GM12878 (cell line): ENCODE results near the gene TOMM22. TPM values are rescaled to one million over a fixed set of nuclear protein-coding genes. Genes with fewer than 3 reads are reported as not detected.

Experiments used
- ATAC-seq: fragments of 200-7000 bp; cut with Tn5 transposase; 3 replicates; pipeline ENCODE4 v1.9.1; 2020; ENCODE audit warnings: mild to moderate bottlenecking, moderate library complexity
- BruUV-seq: library from RNA; stranded (reverse); fragments of 400-500 nt; replicated peaks from 2 replicates; lab custom pipeline; 2021; lab: Mats Ljungman, UMichigan
- CTCF ChIA-PET: fragments of 300-600 bp; sonication (Branson Sonifier 250); formaldehyde crosslinking; extraction: SDS; loops from one replicate; lab custom pipeline; 2021; ENCODE audit warnings: inconsistent platforms; lab: Yijun Ruan, JAX
- POLR2A ChIA-PET: fragments of 350-600 bp; formaldehyde crosslinking; extraction: SDS; loops from one replicate; lab custom pipeline; 2021; ENCODE audit warnings: inconsistent platforms; lab: Charles Lee
- RAD21 ChIA-PET: fragments of 300-600 bp; sonication (Branson Sonifier 250); formaldehyde crosslinking; loops from one replicate; lab custom pipeline; 2023; ENCODE audit warnings: antibody characterized with exemption; ENCODE audit not compliant: unreplicated experiment; lab: Charles Lee
- SMC1A ChIA-PET: fragments of 300-600 bp; sonication (Branson Sonifier 250); formaldehyde crosslinking; loops from one replicate; lab custom pipeline; 2023; ENCODE audit not compliant: unreplicated experiment, uncharacterized antibody; lab: Charles Lee
- DNase-seq: peaks from one replicate; pipeline ENCODE4 v3.0.0-alpha.2; 2011; ENCODE audit warnings: low read depth, low spot score
- FAIRE-seq: peaks from 3 replicates; lab custom pipeline; 2011; peaks lifted over from hg19 to GRCh38; lab: Jason Lieb, UNC
- H2AFZ ChIP-seq: 2 replicates; pipeline ENCODE4 v1.6.0; 2011; ENCODE audit warnings: low read depth, low read length, control low read depth; ENCODE audit not compliant: control insufficient read depth
- H3K27ac ChIP-seq: 2 replicates; pipeline ENCODE4 v1.5.1; 2011; ENCODE audit warnings: control low read depth; ENCODE audit not compliant: control insufficient read depth, insufficient read depth
- H3K27me3 ChIP-seq, 2 experiments: replicated peaks in 1 of 2; 2 replicates each; pipeline versions ENCODE4 v1.6.0 to v1.6.1; 2011; ENCODE audit warnings: low read length in 1 of 2; ENCODE audit not compliant: control insufficient read depth in 2 of 2, insufficient read depth in 2 of 2
- H3K36me3 ChIP-seq, 2 experiments: 2 replicates each; pipeline ENCODE4 v1.5.1; 2011; ENCODE audit warnings: low read length in 1 of 2; ENCODE audit not compliant: control insufficient read depth in 2 of 2, insufficient read depth in 2 of 2
- H3K4me1 ChIP-seq: 2 replicates; pipeline ENCODE4 v1.6.1; 2011; ENCODE audit warnings: mild to moderate bottlenecking, low read length, moderate library complexity, mixed read lengths; ENCODE audit not compliant: control insufficient read depth, insufficient read depth
- H3K4me2 ChIP-seq: 2 replicates; pipeline ENCODE4 v1.6.0; 2011; ENCODE audit warnings: control low read depth; ENCODE audit not compliant: control insufficient read depth, insufficient read depth
- H3K4me3 ChIP-seq: fragments of 200-600 bp; sonication (generic); 2 replicates; pipeline ENCODE4 v1.5.1; 2016
- H3K79me2 ChIP-seq: 2 replicates; pipeline ENCODE4 v1.6.0; 2011; ENCODE audit warnings: low read length; ENCODE audit not compliant: control insufficient read depth, insufficient read depth
- H3K9ac ChIP-seq: 2 replicates; pipeline ENCODE4 v1.8.0; 2011; ENCODE audit warnings: low read length, control low read depth, mixed read lengths; ENCODE audit not compliant: control insufficient read depth, insufficient read depth
- H3K9me3 ChIP-seq: replicated peaks from 3 replicates; pipeline ENCODE4 v1.5.1; 2011; ENCODE audit warnings: mild to moderate bottlenecking, low read length; ENCODE audit not compliant: control insufficient read depth, insufficient read depth
- H4K20me1 ChIP-seq: 2 replicates; pipeline ENCODE4 v1.6.0; 2011; ENCODE audit not compliant: control insufficient read depth, insufficient read depth
- BHLHE40 ChIP-seq, 2 experiments: fragments of 450-650 bp in 1 of 2; IDR thresholded peaks; 2 replicates each; pipeline ENCODE4 v1.6.1; 2011 to 2017; ENCODE audit warnings: low read depth in 2 of 2, borderline replicate concordance in 1 of 2, improper control_type of control experiment in 1 of 2, low read length in 1 of 2, mild to moderate bottlenecking in 1 of 2
- EED ChIP-seq: sonication (generic); IDR thresholded peaks from 2 replicates; pipeline ENCODE4 v1.6.1; 2016; ENCODE audit warnings: antibody characterized with exemption, low read depth
- KDM1A ChIP-seq: fragments of 200-600 bp; sonication (generic); IDR thresholded peaks from 2 replicates; pipeline ENCODE4 v1.6.1; 2016; ENCODE audit warnings: borderline replicate concordance
- POLR2A ChIP-seq: IDR thresholded peaks from 2 replicates; pipeline ENCODE4 v1.6.1; 2011; ENCODE audit warnings: low read depth, mild to moderate bottlenecking, low read length
- RB1 ChIP-seq: fragments of 450-650 bp; formaldehyde crosslinking; IDR thresholded peaks from 2 replicates; pipeline ENCODE4 v1.6.1; 2017; ENCODE audit warnings: mild to moderate bottlenecking, borderline replicate concordance
- TCF12 ChIP-seq: IDR thresholded peaks from 2 replicates; pipeline ENCODE4 v1.6.1; 2011; ENCODE audit warnings: low read depth, mild to moderate bottlenecking, low read length
- WGBS: methylation state at CpG from one replicate; pipeline ENCODE4 v1.1.6; 2016; ENCODE audit warnings: low lambda C conversion rate; ENCODE audit not compliant: insufficient replicate concordance, insufficient coverage; ENCODE audit errors: missing lambda C conversion rate; 5-methylcytosine and 5-hydroxymethylcytosine counted together
- in situ Hi-C: fragments of 300-500 bp; cut with MboI; formaldehyde crosslinking; loops from 9 replicates; pipeline ENCODE4 v1.14.3; 2018; ENCODE audit warnings: mixed read lengths
- intact Hi-C: fragments of 100-400 bp; cut with micrococcal nuclease; formaldehyde crosslinking; loops from one replicate; pipeline ENCODE4 v1.14.2; 2022; ENCODE audit not compliant: unreplicated experiment
- polyA plus RNA-seq, 11 experiments: library from polyadenylated mRNA; depleted of rRNA in 4 of 11; unstranded in 6 of 11; stranded (reverse) in 5 of 11; fragments of >200 nt; fragmentation: Nextera tagmentation in 4 of 11; fragmentation: Illumina TruSeq in 1 of 11; extraction: Ambion mirVana in 4 of 11; extraction: Trizol in 1 of 11; gene quantifications; 1 replicate in 1 of 11; 2 replicates in 10 of 11; pipeline versions ENCODE4 v1.2.1 to v1.2.3, GENCODE V29; 2011 to 2016; ENCODE audit warnings: inconsistent platforms in 2 of 11, missing spikeins in 2 of 11, low read depth in 1 of 11
- total RNA-seq, 4 experiments: library from RNA; depleted of rRNA in 3 of 4; stranded (reverse); fragments of >200 nt in 3 of 4; fragmentation: Illumina TruSeq in 1 of 4; extraction: Trizol in 1 of 4; gene quantifications; 2 replicates each; pipeline versions ENCODE4 v1.2.1 to v1.2.3, GENCODE V29; 2013 to 2021
- TF ChIP-seq, protein P1 (sequence below): fragments of 450-650 bp; formaldehyde crosslinking; IDR thresholded peaks from 2 replicates; pipeline ENCODE4 v1.4.0; 2020; ENCODE audit warnings: mild to moderate bottlenecking, moderate library complexity

Gene TOMM22
- total and polyA plus RNA-seq, 10 of the 15 experiments (the other 5 are each of a cell fraction or from before 2014, with no cell fraction given) = 37.6 to 197 (median 94.9) TPM

DNA sequence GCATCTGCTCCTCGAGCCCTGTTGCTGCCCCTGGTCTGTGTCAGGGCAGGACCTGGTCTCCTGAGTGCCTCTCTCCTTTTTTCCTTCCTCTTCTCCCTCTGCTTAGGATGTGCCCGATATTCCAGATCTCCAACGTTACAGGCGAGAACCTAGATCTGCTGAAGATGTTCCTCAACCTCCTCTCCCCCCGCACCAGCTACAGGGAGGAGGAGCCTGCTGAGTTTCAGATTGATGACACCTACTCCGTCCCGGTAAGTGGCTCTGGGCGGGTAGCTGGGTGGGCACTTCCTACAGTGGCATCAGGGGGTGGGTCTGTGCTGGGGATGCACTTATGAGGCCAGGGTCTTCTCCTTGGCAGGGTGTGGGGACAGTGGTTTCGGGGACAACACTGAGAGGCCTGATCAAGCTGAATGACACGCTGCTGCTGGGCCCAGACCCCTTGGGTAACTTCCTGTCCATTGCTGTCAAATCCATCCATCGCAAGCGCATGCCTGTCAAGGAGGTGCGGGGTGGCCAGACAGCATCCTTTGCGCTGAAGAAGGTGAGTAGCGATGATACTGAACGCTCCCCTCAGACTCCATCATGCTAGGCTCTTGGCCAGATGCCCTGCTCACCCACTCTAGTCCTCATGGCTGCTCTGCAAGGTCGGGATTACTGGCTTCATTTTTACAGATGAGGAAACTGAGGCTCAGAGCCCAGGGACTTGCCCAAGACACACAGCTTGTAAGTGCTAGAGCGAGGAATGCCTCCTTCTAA lies 44.3 kb downstream of the TOMM22 start:
- H3K79me2 ChIP-seq = no peaks in the 10 kb centered on the region
- no peaks in the 10 kb centered on the region for H3K27me3 ChIP-seq
- TF ChIP-seq KDM1A (no peak), TCF12 (no peak), EED (no peak), RB1 (no peak), POLR2A (0 out of 2 replicates have a peak, but pooled peaks have one; percentile 4), BHLHE40 (IDR thresholded peaks at IDR 0.05; ENCODE audit: borderline replicate concordance in 1 of 2, low read depth in 2 of 2, low read length in 1 of 2) (no peak)
- TF ChIP-seq, protein P1, sequence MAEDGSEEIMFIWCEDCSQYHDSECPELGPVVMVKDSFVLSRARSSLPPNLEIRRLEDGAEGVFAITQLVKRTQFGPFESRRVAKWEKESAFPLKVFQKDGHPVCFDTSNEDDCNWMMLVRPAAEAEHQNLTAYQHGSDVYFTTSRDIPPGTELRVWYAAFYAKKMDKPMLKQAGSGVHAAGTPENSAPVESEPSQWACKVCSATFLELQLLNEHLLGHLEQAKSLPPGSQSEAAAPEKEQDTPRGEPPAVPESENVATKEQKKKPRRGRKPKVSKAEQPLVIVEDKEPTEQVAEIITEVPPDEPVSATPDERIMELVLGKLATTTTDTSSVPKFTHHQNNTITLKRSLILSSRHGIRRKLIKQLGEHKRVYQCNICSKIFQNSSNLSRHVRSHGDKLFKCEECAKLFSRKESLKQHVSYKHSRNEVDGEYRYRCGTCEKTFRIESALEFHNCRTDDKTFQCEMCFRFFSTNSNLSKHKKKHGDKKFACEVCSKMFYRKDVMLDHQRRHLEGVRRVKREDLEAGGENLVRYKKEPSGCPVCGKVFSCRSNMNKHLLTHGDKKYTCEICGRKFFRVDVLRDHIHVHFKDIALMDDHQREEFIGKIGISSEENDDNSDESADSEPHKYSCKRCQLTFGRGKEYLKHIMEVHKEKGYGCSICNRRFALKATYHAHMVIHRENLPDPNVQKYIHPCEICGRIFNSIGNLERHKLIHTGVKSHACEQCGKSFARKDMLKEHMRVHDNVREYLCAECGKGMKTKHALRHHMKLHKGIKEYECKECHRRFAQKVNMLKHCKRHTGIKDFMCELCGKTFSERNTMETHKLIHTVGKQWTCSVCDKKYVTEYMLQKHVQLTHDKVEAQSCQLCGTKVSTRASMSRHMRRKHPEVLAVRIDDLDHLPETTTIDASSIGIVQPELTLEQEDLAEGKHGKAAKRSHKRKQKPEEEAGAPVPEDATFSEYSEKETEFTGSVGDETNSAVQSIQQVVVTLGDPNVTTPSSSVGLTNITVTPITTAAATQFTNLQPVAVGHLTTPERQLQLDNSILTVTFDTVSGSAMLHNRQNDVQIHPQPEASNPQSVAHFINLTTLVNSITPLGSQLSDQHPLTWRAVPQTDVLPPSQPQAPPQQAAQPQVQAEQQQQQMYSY (CRISPR knock-in tag) = no peak
- TF ChIP-seq, all 136 proteins: peak for 1
- WGBS = 76% methylated on average over 18 of the region's 18 CpGs
- BruUV-seq = no TSS peak
- POLR2A ChIA-PET = interaction anchor here (1.4 kb wide), 1 partner anchor 28 kb away, joined by 3 read pairs; no protein-coding TSS in a partner anchor
- SMC1A ChIA-PET = interaction anchor here (0.8 to 1.7 kb wide), 3 partner anchors 11 to 19 kb away, joined by 4 to 10 read pairs (median 5); no protein-coding TSS in a partner anchor
- H4K20me1 ChIP-seq = no peaks in the 10 kb centered on the region
- DNase-seq (no peak), FAIRE-seq (no peak), ATAC-seq (no peak)
- RAD21 ChIA-PET = interaction anchor here (0.9 to 1.2 kb wide), 2 partner anchors 10 to 23 kb away, joined by 3 read pairs; no protein-coding TSS in a partner anchor
- H3K4me1 ChIP-seq = no peaks in the 10 kb centered on the region
- CTCF ChIA-PET = interaction anchor here (1.2 to 2.0 kb wide), 3 partner anchors 7 to 19 kb away, joined by 3 to 10 read pairs (median 7); partner anchors contain the start of gene GTPBP1
- intact Hi-C loops (no loop called here), in situ Hi-C loops (no loop called here)
- H3K27ac ChIP-seq = no peak overlapping the region
- H3K9me3 ChIP-seq = no peaks in the 10 kb centered on the region
- peaks cover 56 to 65% of the 10 kb centered on the region in 2 experiments for H3K36me3 ChIP-seq
- H3K4me3 ChIP-seq = no peak overlapping the region
- H3K4me2 ChIP-seq = no peak overlapping the region
- no peak overlapping the region for H3K9ac ChIP-seq
- no peak overlapping the region for H2AFZ ChIP-seq
